Neuron (in vitro differentiated cells): ENCODE data around the gene NEURL1.
A peak's percentile ranks its signal among the peaks of the same experiment; 100 is the strongest.
"Not testable (repeated sequence)": the region's sequence is repeated elsewhere in the genome, so short reads cannot be mapped to it uniquely, and the experiment has no call there.

Experiments
- H2AFZ ChIP-seq: one replicate; pipeline ENCODE4 v1.6.1; 2013; ENCODE audit warnings: low read depth, mild to moderate bottlenecking, inconsistent platforms, low read length, moderate library complexity
- H3K27me3 ChIP-seq: one replicate; pipeline ENCODE4 v1.6.1; 2013; ENCODE audit warnings: low read length; ENCODE audit not compliant: insufficient read depth
- H3K36me3 ChIP-seq: one replicate; pipeline ENCODE4 v1.6.1; 2013; ENCODE audit warnings: low read length; ENCODE audit not compliant: insufficient read depth
- H3K4me1 ChIP-seq: one replicate; pipeline ENCODE4 v1.6.1; 2013; ENCODE audit warnings: low read length; ENCODE audit not compliant: insufficient read depth
- H3K4me3 ChIP-seq: 2 replicates; pipeline ENCODE4 v1.5.1; 2013; ENCODE audit warnings: mild to moderate bottlenecking, low read length, moderate library complexity
- H3K9me3 ChIP-seq: one replicate; pipeline ENCODE4 v1.6.1; 2013; ENCODE audit warnings: low read length

NEURL1 gene

DNA sequence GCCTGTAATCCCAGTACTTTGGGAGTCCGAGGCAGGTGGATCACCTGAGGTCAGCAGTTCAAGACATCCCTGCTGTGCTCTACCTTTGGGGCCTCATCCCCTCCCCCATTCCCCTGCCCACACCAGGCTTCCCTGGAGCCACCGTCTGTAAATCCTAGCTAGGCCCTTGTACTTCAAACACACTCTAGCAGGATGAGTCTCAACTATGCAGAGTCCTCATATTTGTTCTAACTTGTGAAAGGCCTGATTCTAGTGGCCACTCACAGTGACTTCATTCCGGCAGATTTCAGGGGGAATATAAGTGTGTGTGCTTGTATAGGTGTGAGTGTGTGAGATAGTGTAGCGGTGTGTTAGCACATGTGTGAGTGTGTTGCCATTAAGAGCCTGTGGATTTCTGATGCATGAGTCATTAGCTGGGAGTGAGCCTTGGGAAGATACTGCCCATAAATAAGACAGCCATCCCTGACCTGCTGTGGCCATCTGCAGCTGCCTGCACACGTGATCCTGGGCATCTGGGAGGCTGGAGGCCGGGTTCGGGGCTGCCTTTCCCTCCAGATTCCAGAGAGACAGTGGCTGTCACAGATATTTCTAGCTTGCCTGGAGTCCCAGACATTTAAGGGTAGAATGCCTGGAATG, 1.7 kb upstream of the NEURL1 start:
- H3K4me1 ChIP-seq: peaks cover 14% of the 10 kb centered on the region
- no peak overlapping the region for H2AFZ ChIP-seq
- no peaks in the 10 kb centered on the region for H3K9me3 ChIP-seq
- no peak overlapping the region for H3K4me3 ChIP-seq
- H3K27me3 ChIP-seq: peaks cover 43% of the 10 kb centered on the region
- no peaks in the 10 kb centered on the region for H3K36me3 ChIP-seq

DNA sequence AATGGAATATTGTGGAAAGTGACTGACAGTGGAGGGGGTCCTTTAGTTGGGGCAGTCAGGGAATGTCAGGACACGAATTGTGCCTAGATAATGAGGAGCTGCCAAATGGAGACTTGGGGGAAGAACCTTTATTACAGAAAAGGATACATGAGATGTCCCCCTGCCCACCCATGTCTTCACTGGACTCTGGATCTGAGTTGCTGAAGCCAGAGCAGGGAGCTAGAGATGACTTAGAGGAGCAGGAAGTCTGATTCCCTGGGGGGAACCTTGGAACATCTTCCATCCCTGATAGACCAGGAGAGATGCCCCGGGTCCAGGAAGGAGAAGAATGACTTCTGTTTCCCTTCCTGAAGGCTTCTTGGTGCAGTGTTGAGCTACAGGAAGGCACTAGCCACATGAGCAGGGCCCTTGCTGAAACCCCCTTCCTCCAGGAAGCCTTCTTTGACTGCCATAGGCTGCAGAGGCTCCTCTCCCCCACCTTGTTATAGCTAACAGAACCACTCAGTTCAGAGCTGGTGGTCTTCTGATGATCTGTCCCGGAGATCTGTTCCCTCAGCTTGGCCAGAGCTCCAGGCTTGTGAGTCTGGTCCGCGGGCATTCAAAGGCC, 747 bp upstream of the NEURL1 start:
- H3K27me3 ChIP-seq: peaks cover 42% of the 10 kb centered on the region
- peaks cover 14% of the 10 kb centered on the region for H3K4me1 ChIP-seq
- H3K4me3 ChIP-seq: no peak overlapping the region
- H2AFZ ChIP-seq: no peak overlapping the region
- no peaks in the 10 kb centered on the region for H3K36me3 ChIP-seq
- no peaks in the 10 kb centered on the region for H3K9me3 ChIP-seq

DNA sequence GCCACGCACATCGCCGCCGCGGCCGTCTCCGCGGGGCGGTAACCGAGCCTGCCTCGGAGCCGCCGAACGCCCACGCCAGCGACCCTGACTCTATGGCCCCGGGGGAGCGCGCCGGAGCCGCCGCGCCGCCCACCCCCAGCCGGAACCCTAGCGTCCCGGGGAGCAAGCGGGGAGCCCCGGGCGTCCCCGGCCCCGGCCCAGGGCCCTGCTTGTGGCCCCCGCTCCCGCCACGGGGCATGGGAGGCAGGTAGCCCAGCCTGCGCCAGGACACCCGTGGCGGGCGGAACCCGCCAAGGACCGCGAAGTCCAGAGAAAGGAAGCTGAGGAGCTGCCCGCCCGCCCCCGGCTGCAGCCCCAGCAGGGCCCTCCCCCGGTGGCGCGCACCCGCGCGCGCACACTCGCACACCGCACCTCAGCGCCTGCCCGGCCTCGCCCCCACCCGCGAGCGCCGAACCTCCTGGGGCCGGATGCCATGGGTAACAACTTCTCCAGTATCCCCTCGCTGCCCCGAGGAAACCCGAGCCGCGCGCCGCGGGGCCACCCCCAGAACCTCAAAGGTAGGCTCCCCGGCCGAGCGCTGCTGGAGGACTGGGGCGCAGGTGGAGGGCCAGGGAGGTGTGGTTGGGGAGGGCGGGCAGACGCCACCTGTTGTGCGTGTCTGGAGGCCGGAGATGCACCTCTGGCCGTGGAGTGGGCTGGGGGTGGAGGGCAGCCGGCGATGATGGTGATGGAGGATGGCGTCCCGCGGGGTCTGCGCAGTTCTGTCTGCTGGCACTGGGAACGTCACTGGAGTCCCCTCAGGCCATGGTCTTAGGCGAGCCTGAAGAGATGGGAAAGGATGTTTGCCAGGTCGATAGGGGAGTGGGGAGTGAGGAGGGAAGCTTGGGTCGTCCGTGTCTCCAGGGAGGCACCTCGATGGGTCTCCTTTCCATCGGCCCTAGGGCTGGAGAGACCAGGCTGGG, 692 bp downstream of the NEURL1 start:
- Histone ChIP-seq H2AFZ (peak overlapping the region; percentile 66), H3K4me3 (peak overlapping the region; percentile 50), H3K36me3 (no peaks in the 10 kb centered on the region), H3K9me3 (no peaks in the 10 kb centered on the region), H3K4me1 (peaks cover 14% of the 10 kb centered on the region), H3K27me3 (peaks cover 40% of the 10 kb centered on the region)

DNA sequence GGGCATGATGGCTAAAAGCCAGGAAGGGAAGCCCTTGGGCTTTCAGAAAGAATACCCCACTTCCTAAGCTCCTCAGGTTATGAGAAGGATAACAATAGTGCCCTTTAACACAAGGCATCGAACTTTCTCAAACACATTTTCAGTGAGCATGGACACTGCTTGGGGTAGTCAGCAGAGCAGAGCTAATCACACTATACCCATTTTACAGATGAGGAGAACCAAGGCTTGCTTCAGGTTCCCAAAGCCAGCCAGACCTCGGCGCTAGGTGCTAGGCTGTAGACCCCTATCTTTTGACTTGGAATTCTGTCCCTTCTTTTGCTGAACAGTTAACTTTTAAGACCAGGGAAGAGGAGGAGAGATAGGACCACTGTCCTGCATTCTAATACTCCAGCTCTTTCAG, 1.8 kb downstream of the NEURL1 start:
- Histone ChIP-seq H3K9me3 (no peaks in the 10 kb centered on the region), H3K4me1 (peaks cover 16% of the 10 kb centered on the region), H3K27me3 (peaks cover 43% of the 10 kb centered on the region), H3K36me3 (no peaks in the 10 kb centered on the region), H2AFZ (no peak overlapping the region), H3K4me3 (no peak overlapping the region)

DNA sequence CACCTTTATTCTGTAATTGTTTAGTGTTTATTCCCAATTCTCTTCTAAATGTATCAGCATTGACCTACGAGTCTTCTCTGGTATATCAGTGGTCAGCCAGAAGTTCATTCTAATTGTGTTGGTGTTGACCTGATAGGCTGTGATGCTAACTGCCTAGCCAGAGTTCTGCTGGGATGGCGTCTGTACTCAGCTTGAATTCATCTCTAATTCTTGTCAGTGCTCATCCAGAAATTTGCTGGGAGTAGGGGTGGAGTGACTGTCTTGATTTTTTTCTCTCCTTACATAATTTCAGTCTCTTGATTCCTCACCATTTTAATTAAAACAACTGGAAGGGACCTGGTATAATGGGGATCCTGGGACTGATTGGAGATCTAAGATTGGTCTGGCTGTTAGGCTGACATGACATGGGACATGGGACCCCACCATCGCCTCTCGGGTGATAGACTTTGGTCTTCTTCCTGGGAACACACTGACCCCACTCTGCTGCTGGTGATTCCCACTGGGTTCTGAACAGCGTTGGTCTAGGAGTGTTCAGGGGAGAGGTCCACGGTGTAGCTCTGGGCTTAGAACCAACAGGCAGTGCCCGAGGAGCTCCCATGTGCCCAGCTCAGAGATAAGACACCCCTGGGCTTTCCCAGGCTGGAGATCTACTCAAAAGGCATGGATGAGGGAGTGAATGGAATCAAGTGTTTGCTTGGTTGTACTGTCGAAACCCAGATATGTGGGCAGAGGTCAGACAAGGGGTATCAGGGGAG, 3.8 kb downstream of the NEURL1 start:
- Histone ChIP-seq H3K36me3 (no peaks in the 10 kb centered on the region), H3K4me3 (no peak overlapping the region), H3K9me3 (no peaks in the 10 kb centered on the region), H3K4me1 (peaks cover 12% of the 10 kb centered on the region), H2AFZ (no peak overlapping the region), H3K27me3 (peaks cover 33% of the 10 kb centered on the region)

DNA sequence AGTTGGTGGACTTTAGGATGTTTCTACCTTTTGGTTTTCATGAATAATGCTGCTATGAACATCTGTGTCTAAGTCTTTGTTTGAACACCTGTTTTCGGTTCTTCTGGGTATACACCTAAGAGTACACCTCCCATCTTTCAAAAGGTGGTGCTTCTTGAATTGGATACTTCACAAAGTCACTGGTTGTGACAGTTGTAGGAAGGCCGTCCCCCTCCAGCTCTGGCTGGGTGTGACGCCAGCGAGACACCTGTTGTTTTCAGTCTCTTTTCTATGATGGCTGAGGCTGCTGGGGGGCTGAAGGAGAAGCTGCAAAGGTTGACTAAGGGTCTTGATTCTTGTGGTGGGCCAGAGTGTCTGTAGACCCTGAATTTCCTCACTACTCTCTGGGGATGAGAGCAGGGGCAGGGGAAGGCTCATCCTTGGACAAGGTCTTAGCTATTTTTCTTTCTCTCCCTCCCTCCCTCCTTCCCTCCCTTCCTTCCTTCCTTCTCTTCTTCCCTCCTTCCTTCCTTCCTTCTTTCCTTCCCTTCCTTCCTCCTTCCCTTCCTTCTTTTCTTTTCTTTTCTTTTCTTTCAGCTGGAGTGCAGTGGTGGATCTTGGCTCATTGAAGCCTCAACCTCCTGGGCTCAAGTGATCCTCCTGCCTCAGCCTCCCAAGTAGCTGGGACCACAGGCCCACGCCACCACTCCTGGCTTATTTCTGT, 5.6 kb downstream of the NEURL1 start:
- Histone ChIP-seq H3K4me3 (no peak overlapping the region), H3K27me3 (peaks cover 24% of the 10 kb centered on the region), H2AFZ (no peak overlapping the region), H3K36me3 (no peaks in the 10 kb centered on the region), H3K9me3 (no peaks in the 10 kb centered on the region), H3K4me1 (peaks cover 11% of the 10 kb centered on the region)

DNA sequence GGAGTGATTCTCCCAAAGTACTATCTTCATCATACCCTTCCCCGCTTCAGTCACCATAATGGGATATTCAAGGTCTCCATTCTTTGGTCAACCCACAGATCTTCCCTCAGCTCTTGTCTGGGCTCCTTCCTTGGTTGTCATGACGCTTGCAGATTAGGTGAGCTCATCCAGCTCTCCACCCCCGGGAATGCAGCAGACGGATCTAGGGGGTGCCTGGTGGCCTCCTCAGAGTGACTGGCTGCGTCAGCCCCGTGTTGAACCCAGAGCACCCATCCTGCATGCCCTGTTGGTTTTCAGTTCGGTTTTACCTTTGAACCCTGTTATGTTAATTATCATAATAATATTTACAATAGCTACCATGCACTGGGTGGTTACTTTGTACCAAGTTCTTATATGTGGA, 6.4 kb downstream of the NEURL1 start:
- Histone ChIP-seq H3K9me3 (no peaks in the 10 kb centered on the region), H3K4me1 (peaks cover 5% of the 10 kb centered on the region), H2AFZ (no peak overlapping the region), H3K27me3 (peaks cover 16% of the 10 kb centered on the region), H3K36me3 (no peaks in the 10 kb centered on the region), H3K4me3 (no peak overlapping the region)

DNA sequence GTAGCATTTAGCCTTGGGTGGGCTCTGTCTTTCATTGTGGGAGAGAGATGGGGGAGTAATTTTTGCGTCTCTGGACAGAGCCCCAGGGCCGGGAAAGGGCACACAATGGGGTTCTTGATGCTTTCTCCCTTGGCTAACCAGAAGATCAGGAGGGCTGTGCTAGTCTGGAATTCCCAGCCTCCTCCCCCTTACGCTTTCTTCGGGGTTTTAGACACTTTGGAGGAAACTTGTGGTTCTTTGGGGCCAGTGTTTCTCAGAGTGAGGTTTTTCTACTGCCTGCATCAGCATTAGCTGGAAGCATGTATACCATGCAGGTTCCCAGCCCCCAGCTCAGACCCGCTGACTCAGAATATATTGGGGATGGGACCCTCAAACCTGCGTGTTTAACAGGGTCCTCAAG, 7.0 kb downstream of the NEURL1 start:
- H2AFZ ChIP-seq: no peak overlapping the region
- no peaks in the 10 kb centered on the region for H3K36me3 ChIP-seq
- peaks cover 5% of the 10 kb centered on the region for H3K4me1 ChIP-seq
- no peak overlapping the region for H3K4me3 ChIP-seq
- peaks cover 10% of the 10 kb centered on the region for H3K27me3 ChIP-seq
- no peaks in the 10 kb centered on the region for H3K9me3 ChIP-seq

DNA sequence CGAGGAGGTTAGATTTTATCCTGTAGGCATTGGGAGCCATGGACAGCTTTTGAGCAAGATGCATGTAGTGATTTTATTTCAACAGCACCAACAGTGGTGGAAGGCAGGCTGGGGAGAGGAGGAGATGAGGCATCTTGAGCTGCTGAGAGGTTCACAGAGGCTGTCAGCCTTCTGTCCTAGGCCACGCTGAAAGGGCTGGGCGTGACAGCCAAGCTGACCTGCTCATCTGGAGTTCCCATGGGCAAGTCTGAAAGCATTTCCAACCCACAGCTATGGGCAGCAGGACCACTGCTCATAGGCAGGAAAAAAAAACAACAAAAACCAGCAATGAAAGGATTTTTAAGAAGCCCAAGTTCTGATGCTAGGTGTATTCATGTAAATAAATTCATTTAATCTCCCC, 7.7 kb downstream of the NEURL1 start:
- H3K36me3 ChIP-seq: no peaks in the 10 kb centered on the region
- peaks cover 5% of the 10 kb centered on the region for H3K4me1 ChIP-seq
- H3K9me3 ChIP-seq: no peaks in the 10 kb centered on the region

DNA sequence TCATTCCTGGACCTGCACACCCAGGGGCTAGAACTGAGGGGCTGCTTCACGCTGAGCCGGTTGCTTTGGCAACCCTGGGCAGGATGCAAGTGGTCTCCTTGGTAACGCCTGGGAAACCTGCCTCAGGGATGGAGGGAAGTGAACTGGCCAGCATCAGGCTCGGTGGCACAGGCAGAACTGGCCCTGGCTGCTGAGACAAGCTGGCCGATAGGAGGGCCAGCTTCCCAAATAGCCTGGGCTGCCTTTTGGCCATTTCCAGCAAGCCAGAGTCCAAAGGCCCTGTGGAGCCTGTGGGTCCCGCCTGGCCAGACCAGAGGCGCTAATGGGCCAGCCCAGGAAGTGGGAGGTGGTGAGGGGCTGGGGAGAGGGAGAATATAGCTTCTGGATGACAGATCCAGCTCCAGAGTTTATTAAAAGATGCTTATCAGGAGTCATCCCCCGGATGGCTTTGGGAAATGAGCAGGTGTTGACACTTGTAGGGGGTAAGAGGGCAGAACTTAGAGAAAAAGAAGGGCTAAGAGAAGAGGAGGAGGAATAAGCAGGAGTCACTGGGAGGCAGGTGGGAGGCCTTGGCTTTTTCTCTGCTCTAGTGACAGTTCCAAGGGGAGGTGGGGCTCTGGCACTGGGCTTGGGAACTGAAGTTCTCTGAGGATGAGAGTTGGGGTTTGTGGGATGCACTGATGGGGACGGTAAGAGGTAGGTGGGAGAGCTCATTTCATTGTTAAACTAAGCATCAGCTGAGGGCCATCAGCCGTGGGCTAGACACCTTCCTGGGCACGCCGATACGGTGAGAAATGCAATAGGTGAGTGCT, 9.6 kb downstream of the NEURL1 start:
- Histone ChIP-seq H3K9me3 (no peaks in the 10 kb centered on the region), H3K27me3 (peaks cover 15% of the 10 kb centered on the region), H3K4me3 (no peak overlapping the region), H3K4me1 (peaks cover 5% of the 10 kb centered on the region), H3K36me3 (no peaks in the 10 kb centered on the region), H2AFZ (no peak overlapping the region)

More for the DNA sequence above, 7.7 kb downstream of the NEURL1 start:
- H2AFZ ChIP-seq: no peak overlapping the region
- no peak overlapping the region for H3K4me3 ChIP-seq
- peaks cover 11% of the 10 kb centered on the region for H3K27me3 ChIP-seq

DNA sequence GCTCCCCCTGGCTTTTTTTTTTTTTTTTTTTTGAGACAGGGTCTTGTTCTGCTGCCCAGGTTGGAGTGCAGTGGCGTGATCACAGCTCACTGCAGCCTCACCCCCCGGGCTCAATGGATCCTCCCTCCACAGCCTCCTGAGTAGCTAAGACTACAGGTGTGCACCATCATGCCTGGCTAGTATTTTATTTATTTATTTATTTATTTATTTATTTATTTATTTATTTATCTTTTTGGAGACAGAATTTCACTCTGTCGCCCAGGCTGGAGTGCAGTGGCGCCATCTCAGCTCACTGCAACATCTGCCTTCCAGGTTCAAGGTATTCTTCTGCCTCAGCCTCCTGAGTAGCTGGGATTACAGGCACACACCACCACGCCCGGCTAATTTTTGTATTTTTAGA, 10.3 kb downstream of the NEURL1 start:
- not testable (repeated sequence) for H3K4me3 ChIP-seq, H3K9me3 ChIP-seq, H3K36me3 ChIP-seq, H2AFZ ChIP-seq, H3K4me1 ChIP-seq
- peaks cover 15% of the 10 kb centered on the region for H3K27me3 ChIP-seq
